Measurements from ENCODE around the gene SLC4A4.

GRCh38 chr4:71570492-71570891 lies 231.7 kb downstream of the SLC4A4 start:
- TF ChIP-seq TCF12 (IDR thresholded peaks at IDR 0.05) (no peak), CTCF (IDR thresholded peaks at IDR 0.05) (no peak), GATA2 (CRISPR knock-in tag; IDR thresholded peaks at IDR 0.05) (no peak)
